ENCODE results near the gene PSMG3.
A peak's percentile ranks its signal among the peaks of the same experiment; 100 is the strongest.

PSMG3 gene

DNA sequence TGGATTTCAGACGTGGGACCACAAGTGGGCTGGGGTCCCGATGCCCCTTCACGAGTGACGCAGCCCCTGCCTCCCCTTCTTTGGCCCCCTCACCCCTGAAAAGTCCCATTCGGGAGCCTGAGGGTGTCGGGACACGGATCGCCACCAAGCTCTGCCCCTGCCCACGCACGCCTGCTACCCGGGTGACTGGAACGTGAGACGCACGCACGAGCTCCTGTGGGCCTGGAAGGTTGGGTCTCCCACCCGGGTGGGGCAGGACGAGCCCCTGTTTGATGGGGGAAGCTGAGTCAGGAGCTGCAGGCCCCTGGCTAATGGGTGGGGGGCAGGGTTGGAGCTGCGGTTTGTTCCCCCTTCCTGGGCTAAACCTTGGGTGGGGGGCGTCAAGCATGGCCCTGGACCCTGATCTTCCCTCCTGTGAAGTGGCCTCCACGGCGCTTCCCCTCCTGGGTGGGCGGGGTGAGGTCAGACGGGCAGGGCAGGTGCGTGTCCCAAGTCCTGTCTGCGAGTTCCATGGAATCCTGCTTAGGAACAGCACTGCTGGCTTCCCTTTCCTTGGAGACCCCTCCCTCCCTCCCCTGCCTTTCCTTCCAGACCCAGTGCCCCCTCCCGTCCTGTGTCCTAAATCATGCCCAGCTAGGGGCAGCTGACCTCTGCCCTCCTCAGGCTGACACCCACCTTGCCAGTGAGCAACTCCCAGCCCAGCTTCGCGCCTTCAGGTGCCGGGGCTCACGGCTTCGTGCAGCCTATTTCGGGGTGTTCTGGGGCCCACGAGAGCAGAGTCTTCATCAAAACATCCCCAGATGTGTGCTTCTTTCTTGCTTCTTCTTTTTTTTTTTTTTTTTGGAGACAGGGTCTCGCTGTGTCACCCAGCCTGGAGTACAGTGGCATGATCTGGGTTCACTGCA is 8.5 kb downstream of the PSMG3 start:
- TF ChIP-seq ZNF830 (tag by site-specific recombination; IDR thresholded peaks at IDR 0.05; ENCODE audit: low read depth), result no peak
- Histone ChIP-seq H3K4me3 (ENCODE audit: low read depth, low read length) (no peak overlapping the region), H3K27ac (ENCODE audit: extremely low read depth, low read depth, low read length) (no peak overlapping the region), H3K4me1 (ENCODE audit: control insufficient read depth, insufficient read depth, low read length) (no peaks in the 10 kb centered on the region; the same call in 1 of the 2 replicates), H3K36me3 (ENCODE audit: control insufficient read depth in 2 of 2, insufficient read depth in 1 of 2, low read length in 2 of 2) (peaks cover 6 to 7% of the 10 kb centered on the region in 2 experiments; a peak in 2 of 3 replicates), H3K9me3 (ENCODE audit: control insufficient read depth, insufficient read depth, low read depth, low read length) (no peaks in the 10 kb centered on the region)
- ChIA-PET CTCF (interaction anchor here (0.6 kb wide), 1 partner anchor 993 kb away, joined by 5 read pairs; no protein-coding TSS in a partner anchor), POLR2A (no interaction called here)

- POLR2A ChIA-PET, result no interaction called here
- H3K9me3 ChIP-seq (ENCODE audit: control insufficient read depth, insufficient read depth, low read depth, low read length), result no peaks in the 10 kb centered on the region
- H3K27ac ChIP-seq (ENCODE audit: extremely low read depth, low read depth, low read length), result no peak overlapping the region
- peaks cover 2% of the 10 kb centered on the region; the same call in 1 of the 2 replicates for H3K4me1 ChIP-seq (ENCODE audit: control insufficient read depth, insufficient read depth, low read length)
- CTCF ChIA-PET, result interaction anchor here (0.6 kb wide), 1 partner anchor 994 kb away, joined by 5 read pairs; no protein-coding TSS in a partner anchor
- no peak overlapping the region for H3K4me3 ChIP-seq (ENCODE audit: low read depth, low read length)
- peaks cover 0 to 7% of the 10 kb centered on the region in 2 experiments; a peak in 2 of 3 replicates for H3K36me3 ChIP-seq (ENCODE audit: control insufficient read depth in 2 of 2, insufficient read depth in 1 of 2, low read length in 2 of 2)
- 0 out of 2 replicates have a peak, but pooled peaks have one; percentile 8 for TF ChIP-seq ZFHX2 (tag by site-specific recombination; conservative IDR thresholded peaks at IDR 0.05)
- no peak for TF ChIP-seq ZNF335 (tag by site-specific recombination; conservative IDR thresholded peaks at IDR 0.05)
Observed at GRCh38 chr7:1560620-1561031, 9.2 kb downstream of the PSMG3 start.

GRCh38 chr7:1559626-1560590 is 9.9 kb downstream of the PSMG3 start:
- Histone ChIP-seq H3K27ac (ENCODE audit: extremely low read depth, low read depth, low read length) (no peak overlapping the region), H3K9me3 (ENCODE audit: control insufficient read depth, insufficient read depth, low read depth, low read length) (no peaks in the 10 kb centered on the region), H3K4me3 (ENCODE audit: low read depth, low read length) (no peak overlapping the region), H3K4me1 (ENCODE audit: control insufficient read depth, insufficient read depth, low read length) (peaks cover 3% of the 10 kb centered on the region; the same call in 1 of the 2 replicates), H3K36me3 (ENCODE audit: control insufficient read depth in 2 of 2, insufficient read depth in 1 of 2, low read length in 2 of 2) (peaks cover 0 to 2% of the 10 kb centered on the region in 2 experiments; a peak in 1 of 3 replicates)
- POLR2A ChIA-PET, result no interaction called here
- CTCF ChIA-PET, result interaction anchor here (0.7 kb wide), 2 partner anchors 25 to 88 kb away, joined by 3 to 4 read pairs; no protein-coding TSS in a partner anchor
- TF ChIP-seq ZBTB48 (tag by site-specific recombination; IDR thresholded peaks at IDR 0.05), result no peak

DNA sequence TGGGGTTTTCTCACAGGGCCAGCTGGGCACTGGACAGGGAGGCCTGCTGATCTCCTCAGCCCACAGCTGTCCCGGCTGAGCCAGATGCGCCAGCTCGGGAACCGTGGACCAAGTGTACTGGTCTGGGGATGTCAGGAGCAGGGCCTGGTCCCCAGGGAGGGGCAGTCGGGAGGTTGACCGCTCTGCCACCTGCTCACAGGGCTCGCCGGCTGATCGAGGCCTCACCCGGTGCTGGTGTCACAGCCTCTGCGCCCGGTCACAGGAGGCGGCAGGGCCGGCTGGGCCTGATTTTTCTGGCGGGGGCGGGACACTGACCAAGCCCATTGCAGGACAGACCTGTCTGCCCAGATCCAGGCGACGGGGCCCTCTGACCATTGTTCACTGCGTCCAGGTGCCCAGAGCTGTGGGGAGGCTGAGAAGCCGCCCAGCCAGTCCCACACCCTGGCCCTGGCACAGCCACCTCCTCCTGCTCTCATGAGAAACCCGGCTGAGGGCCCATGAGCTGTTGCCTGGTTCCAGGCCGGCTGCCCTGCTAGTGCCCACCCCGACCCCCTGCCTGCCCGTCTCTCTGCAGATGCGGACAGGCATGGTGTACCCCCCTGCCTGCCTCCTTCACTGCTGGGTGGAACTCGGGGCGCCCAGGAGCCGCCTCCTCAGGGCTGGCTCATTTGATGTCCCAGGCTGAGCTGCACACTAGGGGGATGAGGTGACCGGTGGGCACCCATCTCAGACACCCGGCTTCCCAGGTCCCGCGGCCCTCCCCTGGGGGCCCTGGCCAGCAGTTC is 10.8 kb downstream of the PSMG3 start:
- ChIA-PET CTCF (interaction anchor here (0.6 to 2.2 kb wide), 4 partner anchors 11 to 900 kb away, joined by 4 to 6 read pairs (median 4); no protein-coding TSS in a partner anchor), POLR2A (no interaction called here)
- H3K4me1 ChIP-seq (ENCODE audit: control insufficient read depth, insufficient read depth, low read length), result peaks cover 3% of the 10 kb centered on the region; the same call in 1 of the 2 replicates
- no peaks in the 10 kb centered on the region for H3K9me3 ChIP-seq (ENCODE audit: control insufficient read depth, insufficient read depth, low read depth, low read length)
- no peaks in the 10 kb centered on the region for H3K36me3 ChIP-seq (ENCODE audit: control insufficient read depth in 2 of 2, insufficient read depth in 1 of 2, low read length in 2 of 2)
- H3K4me3 ChIP-seq (ENCODE audit: low read depth, low read length), result no peak overlapping the region
- TF ChIP-seq ZNF155 (tag by site-specific recombination; IDR thresholded peaks at IDR 0.05) (no peak), ZNF621 (tag by site-specific recombination; IDR thresholded peaks at IDR 0.05) (no peak), ZNF830 (tag by site-specific recombination; IDR thresholded peaks at IDR 0.05; ENCODE audit: low read depth) (no peak), ZNF701 (tag by site-specific recombination; IDR thresholded peaks at IDR 0.05) (no peak), ZSCAN16 (tag by site-specific recombination; IDR thresholded peaks at IDR 0.05) (no peak), BCL11B (tag by site-specific recombination; IDR thresholded peaks at IDR 0.05; ENCODE audit: low read depth) (no peak)
- H3K27ac ChIP-seq (ENCODE audit: extremely low read depth, low read depth, low read length), result no peak overlapping the region

All from HEK293 (cell line).